Brain microvascular endothelial cell (primary cell): Measurements from ENCODE around the gene DAGLA.

Experiments
- DNase-seq: peaks from one replicate; pipeline ENCODE4 v3.0.0-alpha.2; 2020
- H3K27ac ChIP-seq: fragments of 250-450 bp; sonication (Bioruptor Pico); 2 replicates; pipeline ENCODE4 v1.5.1; 2020; ENCODE audit warnings: mild to moderate bottlenecking, moderate library complexity
- H3K27me3 ChIP-seq: fragments of 250-450 bp; sonication (Bioruptor Pico); replicated peaks from 2 replicates; pipeline ENCODE4 v1.5.1; 2020; ENCODE audit warnings: mild to moderate bottlenecking
- H3K36me3 ChIP-seq: fragments of 250-450 bp; sonication (Bioruptor Pico); replicated peaks from 2 replicates; pipeline ENCODE4 v1.5.1; 2020; ENCODE audit warnings: mild to moderate bottlenecking
- H3K4me3 ChIP-seq: 2 replicates; pipeline ENCODE4 v1.5.1; 2011; ENCODE audit warnings: low read depth, mild to moderate bottlenecking, control low read depth, low read length, moderate library complexity
- CTCF ChIP-seq: IDR thresholded peaks from 2 replicates; pipeline ENCODE4 v1.5.1; 2011; ENCODE audit warnings: low read depth, mild to moderate bottlenecking, moderate library complexity, low read length, control low read depth, inconsistent platforms; ENCODE audit errors: missing control alignments
- in situ Hi-C: cut with HindIII; loops from 2 replicates; pipeline ENCODE4 v1.10.0; 2017; ENCODE audit warnings: low sequenced_read_pairs, low pct_ligation_motif_present

Gene DAGLA

GRCh38 chr11:61795876-61796526 lies 115.8 kb downstream of the DAGLA start:
- no peaks in the 10 kb centered on the region for H3K36me3 ChIP-seq
- DNase-seq = no peak
- H3K4me3 ChIP-seq = no peak overlapping the region
- H3K27ac ChIP-seq = no peak overlapping the region
- in situ Hi-C loops = no loop called here
- no peak for TF ChIP-seq CTCF
- no peaks in the 10 kb centered on the region for H3K27me3 ChIP-seq
